ENCODE data around the gene UBXN6. TPM values are rescaled to one million over a fixed set of nuclear protein-coding genes. Genes with fewer than 3 reads are reported as not detected.

UBXN6 gene
- total RNA-seq, 1 donor from 2014 or later = 63.6 TPM

DNA sequence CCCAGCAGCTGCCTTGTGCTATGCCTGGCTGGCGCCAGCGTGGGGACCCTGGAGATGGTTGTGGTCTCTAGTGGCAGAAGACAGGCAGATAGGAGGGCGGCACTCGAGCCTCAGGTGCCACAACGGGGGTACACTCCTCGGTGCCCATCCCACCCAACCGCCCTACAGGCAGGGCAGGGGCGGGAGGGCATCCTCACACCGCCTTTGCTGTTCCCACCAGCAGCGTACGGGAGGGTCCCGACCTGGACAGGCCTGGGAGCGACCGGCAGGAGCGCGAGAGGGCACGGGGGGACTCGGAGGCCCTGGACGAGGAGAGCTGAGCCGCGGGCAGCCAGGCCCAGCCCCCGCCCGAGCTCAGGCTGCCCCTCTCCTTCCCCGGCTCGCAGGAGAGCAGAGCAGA lies 44.1 kb upstream of the UBXN6 start:
- no peak overlapping the region for H2AFZ ChIP-seq (ENCODE audit: low read depth, low read length)
- no peaks in the 10 kb centered on the region for H3K79me2 ChIP-seq (ENCODE audit: insufficient read depth, low read length)
- Mint-ChIP-seq H3K4me3 (ENCODE audit: unreplicated experiment) (no peak overlapping the region), H3K27ac (ENCODE audit: unreplicated experiment) (no peak overlapping the region), H3K36me3 (ENCODE audit: low read depth, unreplicated experiment) (peaks cover 13% of the 10 kb centered on the region), H3K27me3 (ENCODE audit: low read depth, unreplicated experiment) (no peaks in the 10 kb centered on the region), H3K4me1 (ENCODE audit: low read depth, unreplicated experiment) (peaks cover 6% of the 10 kb centered on the region), H3K9me3 (ENCODE audit: unreplicated experiment) (no peaks in the 10 kb centered on the region)
- no peak overlapping the region for H3K4me3 ChIP-seq (ENCODE audit: insufficient read depth, low read depth, low read length)
- H3K4me1 ChIP-seq (ENCODE audit: insufficient read depth, low read length) = peaks cover 14% of the 10 kb centered on the region
- FAIRE-seq = no peak
- H3K4me2 ChIP-seq (ENCODE audit: low read length) = no peak overlapping the region
- no peak for DNase-seq (ENCODE audit: low read depth)
- H3K36me3 ChIP-seq (ENCODE audit: insufficient read depth, low read length) = peaks cover 2% of the 10 kb centered on the region
- no peak overlapping the region for H3K9ac ChIP-seq (ENCODE audit: low read length)
- H3K27me3 ChIP-seq (ENCODE audit: insufficient read depth, low read length) = no peaks in the 10 kb centered on the region
- H4K20me1 ChIP-seq (ENCODE audit: insufficient read depth, low read length) = no peaks in the 10 kb centered on the region
- H3K27ac ChIP-seq (ENCODE audit: low read depth, low read length) = no peak overlapping the region
- H3K9me3 ChIP-seq (ENCODE audit: insufficient read depth, low read depth, low read length) = no peaks in the 10 kb centered on the region
- TF ChIP-seq, protein P1, sequence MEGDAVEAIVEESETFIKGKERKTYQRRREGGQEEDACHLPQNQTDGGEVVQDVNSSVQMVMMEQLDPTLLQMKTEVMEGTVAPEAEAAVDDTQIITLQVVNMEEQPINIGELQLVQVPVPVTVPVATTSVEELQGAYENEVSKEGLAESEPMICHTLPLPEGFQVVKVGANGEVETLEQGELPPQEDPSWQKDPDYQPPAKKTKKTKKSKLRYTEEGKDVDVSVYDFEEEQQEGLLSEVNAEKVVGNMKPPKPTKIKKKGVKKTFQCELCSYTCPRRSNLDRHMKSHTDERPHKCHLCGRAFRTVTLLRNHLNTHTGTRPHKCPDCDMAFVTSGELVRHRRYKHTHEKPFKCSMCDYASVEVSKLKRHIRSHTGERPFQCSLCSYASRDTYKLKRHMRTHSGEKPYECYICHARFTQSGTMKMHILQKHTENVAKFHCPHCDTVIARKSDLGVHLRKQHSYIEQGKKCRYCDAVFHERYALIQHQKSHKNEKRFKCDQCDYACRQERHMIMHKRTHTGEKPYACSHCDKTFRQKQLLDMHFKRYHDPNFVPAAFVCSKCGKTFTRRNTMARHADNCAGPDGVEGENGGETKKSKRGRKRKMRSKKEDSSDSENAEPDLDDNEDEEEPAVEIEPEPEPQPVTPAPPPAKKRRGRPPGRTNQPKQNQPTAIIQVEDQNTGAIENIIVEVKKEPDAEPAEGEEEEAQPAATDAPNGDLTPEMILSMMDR (IDR thresholded peaks at IDR 0.05; ENCODE audit: insufficient read depth, low read depth, low read length) = no peak
- TF ChIP-seq EZH2 (IDR thresholded peaks at IDR 0.05; ENCODE audit: insufficient read depth, low read length) = no peak

DNA sequence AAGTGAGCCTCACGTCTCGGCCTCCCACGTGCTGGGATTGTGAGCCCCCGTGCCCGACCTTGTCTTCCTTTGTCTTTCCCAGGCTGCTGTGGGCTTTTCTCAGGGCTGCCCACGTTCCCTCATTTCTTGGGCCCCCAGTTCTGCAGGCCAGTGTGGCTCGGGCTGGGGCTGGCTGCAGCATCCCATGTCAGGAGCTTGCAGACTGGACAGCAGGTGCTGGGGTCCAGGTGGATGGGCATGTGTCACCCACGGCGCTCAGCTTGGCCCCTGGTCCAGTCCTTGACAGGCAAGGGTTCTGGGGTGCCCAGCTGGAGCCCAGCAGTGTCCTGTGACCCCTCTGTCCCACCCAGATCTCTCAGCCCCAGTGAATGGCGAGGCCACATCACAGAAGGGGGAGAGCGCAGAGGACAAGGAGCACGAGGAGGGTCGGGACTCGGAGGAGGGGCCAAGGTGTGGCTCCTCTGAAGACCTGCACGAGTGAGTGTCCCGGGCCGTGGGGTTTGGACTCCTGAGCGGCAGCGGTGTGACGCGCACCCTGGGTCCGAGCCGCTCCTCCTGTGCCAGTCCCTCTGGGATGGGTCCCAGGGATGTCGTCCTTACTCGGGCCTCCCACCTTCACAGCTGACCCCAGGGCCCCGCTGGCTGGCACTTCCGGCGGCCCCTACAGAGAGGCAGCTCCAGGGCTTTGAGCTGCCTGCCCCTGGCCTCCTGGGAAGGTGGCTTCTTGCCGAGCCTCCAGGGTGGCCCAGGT lies 43.4 kb upstream of the UBXN6 start:
- no peak overlapping the region for H3K4me2 ChIP-seq (ENCODE audit: low read length)
- peaks cover 7% of the 10 kb centered on the region for H3K4me1 ChIP-seq (ENCODE audit: insufficient read depth, low read length)
- no peak overlapping the region for H3K27ac ChIP-seq (ENCODE audit: low read depth, low read length)
- peaks cover 2% of the 10 kb centered on the region for H3K36me3 ChIP-seq (ENCODE audit: insufficient read depth, low read length)
- no peak for DNase-seq (ENCODE audit: low read depth)
- H3K9ac ChIP-seq (ENCODE audit: low read length) = no peak overlapping the region
- H3K27me3 Mint-ChIP-seq (ENCODE audit: low read depth, unreplicated experiment) = no peaks in the 10 kb centered on the region
- no peaks in the 10 kb centered on the region for H3K9me3 Mint-ChIP-seq (ENCODE audit: unreplicated experiment)
- H3K4me3 Mint-ChIP-seq (ENCODE audit: unreplicated experiment) = no peak overlapping the region
- no peaks in the 10 kb centered on the region for H4K20me1 ChIP-seq (ENCODE audit: insufficient read depth, low read length)
- no peaks in the 10 kb centered on the region for H3K79me2 ChIP-seq (ENCODE audit: insufficient read depth, low read length)
- no peaks in the 10 kb centered on the region for H3K27me3 ChIP-seq (ENCODE audit: insufficient read depth, low read length)
- peaks cover 10% of the 10 kb centered on the region for H3K36me3 Mint-ChIP-seq (ENCODE audit: low read depth, unreplicated experiment)
- H2AFZ ChIP-seq (ENCODE audit: low read depth, low read length) = no peak overlapping the region
- H3K4me3 ChIP-seq (ENCODE audit: insufficient read depth, low read depth, low read length) = no peak overlapping the region
- H3K4me1 Mint-ChIP-seq (ENCODE audit: low read depth, unreplicated experiment) = no peaks in the 10 kb centered on the region
- no peak overlapping the region for H3K27ac Mint-ChIP-seq (ENCODE audit: unreplicated experiment)
- FAIRE-seq = no peak
- no peaks in the 10 kb centered on the region for H3K9me3 ChIP-seq (ENCODE audit: insufficient read depth, low read depth, low read length)
- no peak for TF ChIP-seq EZH2 (IDR thresholded peaks at IDR 0.05; ENCODE audit: insufficient read depth, low read length)
- TF ChIP-seq, protein P1 (IDR thresholded peaks at IDR 0.05; ENCODE audit: insufficient read depth, low read depth, low read length) = no peak

DNA sequence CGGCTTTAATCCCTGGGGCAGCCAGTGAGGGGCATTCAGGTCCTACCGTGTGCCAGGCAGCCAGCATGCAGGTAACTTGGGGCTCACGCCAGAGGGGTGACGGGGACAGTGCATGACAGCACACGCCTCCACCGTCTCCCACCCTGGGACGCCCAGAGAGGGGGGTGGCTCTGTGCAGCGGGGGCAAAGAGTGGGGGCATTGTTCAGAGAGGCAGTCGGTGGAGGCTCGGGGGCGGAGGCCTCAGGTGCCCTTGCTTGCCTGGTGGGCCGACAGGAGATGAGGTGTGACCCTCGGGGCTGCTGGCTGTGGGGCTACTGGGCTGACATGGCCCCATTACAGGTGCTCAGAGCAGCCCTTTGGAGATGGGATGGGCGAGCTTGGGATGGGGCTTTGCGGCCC lies 42.3 kb upstream of the UBXN6 start:
- no peak for FAIRE-seq

More for the DNA sequence above, 42.3 kb upstream of the UBXN6 start:
- Histone ChIP-seq H3K4me2 (ENCODE audit: low read length) (no peak overlapping the region), H4K20me1 (ENCODE audit: insufficient read depth, low read length) (no peaks in the 10 kb centered on the region), H2AFZ (ENCODE audit: low read depth, low read length) (no peak overlapping the region), H3K9ac (ENCODE audit: low read length) (no peak overlapping the region), H3K4me1 (ENCODE audit: insufficient read depth, low read length) (peaks cover 6% of the 10 kb centered on the region), H3K27me3 (ENCODE audit: insufficient read depth, low read length) (no peaks in the 10 kb centered on the region), H3K79me2 (ENCODE audit: insufficient read depth, low read length) (no peaks in the 10 kb centered on the region), H3K4me3 (ENCODE audit: insufficient read depth, low read depth, low read length) (no peak overlapping the region), H3K27ac (ENCODE audit: low read depth, low read length) (no peak overlapping the region), H3K9me3 (ENCODE audit: insufficient read depth, low read depth, low read length) (no peaks in the 10 kb centered on the region), H3K36me3 (ENCODE audit: insufficient read depth, low read length) (peaks cover 4% of the 10 kb centered on the region)
- DNase-seq (ENCODE audit: low read depth) = no peak
- peaks cover 5% of the 10 kb centered on the region for H3K36me3 Mint-ChIP-seq (ENCODE audit: low read depth, unreplicated experiment)
- H3K4me1 Mint-ChIP-seq (ENCODE audit: low read depth, unreplicated experiment) = no peaks in the 10 kb centered on the region
- TF ChIP-seq, protein P1 (IDR thresholded peaks at IDR 0.05; ENCODE audit: insufficient read depth, low read depth, low read length) = no peak
- no peak for TF ChIP-seq EZH2 (IDR thresholded peaks at IDR 0.05; ENCODE audit: insufficient read depth, low read length)
- no peaks in the 10 kb centered on the region for H3K27me3 Mint-ChIP-seq (ENCODE audit: low read depth, unreplicated experiment)
- H3K9me3 Mint-ChIP-seq (ENCODE audit: unreplicated experiment) = no peaks in the 10 kb centered on the region
- no peak overlapping the region for H3K27ac Mint-ChIP-seq (ENCODE audit: unreplicated experiment)
- no peak overlapping the region for H3K4me3 Mint-ChIP-seq (ENCODE audit: unreplicated experiment)
